SU-DHL-6 (cell line): Measurements from ENCODE around the gene ESYT2.

ENCODE experiments used
- H2AFZ ChIP-seq: fragments of 200-600 bp; sonication (generic); 2 replicates; pipeline ENCODE4 v1.6.1; 2014; ENCODE audit warnings: low read depth, mild to moderate bottlenecking, moderate library complexity, mixed read lengths, antibody characterized with exemption, low read length; ENCODE audit not compliant: severe bottlenecking
- H3F3A ChIP-seq: fragments of 200-600 bp; shearing (Covaris generic); 2 replicates; pipeline ENCODE4 v1.6.0; 2016; ENCODE audit warnings: antibody characterized with exemption, mild to moderate bottlenecking; ENCODE audit not compliant: insufficient read depth
- H3K27ac ChIP-seq: fragments of 200-600 bp; sonication (generic); 2 replicates; pipeline ENCODE4 v1.5.1; 2016; ENCODE audit warnings: low read depth, mild to moderate bottlenecking, low read length, moderate library complexity, mixed read lengths
- H3K27me3 ChIP-seq: fragments of 200-600 bp; sonication (generic), shearing (Covaris generic); 2 replicates; pipeline ENCODE4 v1.6.0; 2014; ENCODE audit warnings: mild to moderate bottlenecking, low read length
- H3K36me3 ChIP-seq: fragments of 200-600 bp; sonication (generic); 2 replicates; pipeline ENCODE4 v1.6.1; 2014; ENCODE audit warnings: mild to moderate bottlenecking, low read length, mixed read lengths
- H3K4me2 ChIP-seq: fragments of 300-600, 200-600 bp; shearing (Covaris generic), sonication (generic); 2 replicates; pipeline ENCODE4 v1.6.0; 2014; ENCODE audit warnings: low read length, low read depth, mild to moderate bottlenecking; ENCODE audit not compliant: poor library complexity, severe bottlenecking
- H3K4me3 ChIP-seq: fragments of 200-600 bp; sonication (generic); 2 replicates; pipeline ENCODE4 v1.5.1; 2014; ENCODE audit warnings: antibody characterized with exemption, low read length, mild to moderate bottlenecking, mixed read lengths; ENCODE audit not compliant: insufficient read depth, poor library complexity, severe bottlenecking
- H3K79me2 ChIP-seq: fragments of 200-600 bp; sonication (generic); 2 replicates; pipeline ENCODE4 v1.6.1; 2014; ENCODE audit warnings: mild to moderate bottlenecking, low read length, moderate library complexity; ENCODE audit not compliant: insufficient read depth
- H3K9ac ChIP-seq: fragments of 200-600 bp; sonication (generic); 2 replicates; pipeline ENCODE4 v1.7.0; 2014; ENCODE audit warnings: mild to moderate bottlenecking, low read length
- H3K9me2 ChIP-seq: fragments of 200-600 bp; sonication (generic); replicated peaks from 2 replicates; pipeline ENCODE4 v1.6.1; 2014; ENCODE audit warnings: low read length; ENCODE audit not compliant: insufficient read depth
- H3K9me3 ChIP-seq: fragments of 200-600 bp; sonication (generic); 2 replicates; pipeline ENCODE4 v1.6.1; 2014; ENCODE audit warnings: low read length, mixed read lengths; ENCODE audit not compliant: insufficient read depth
- H4K20me1 ChIP-seq: fragments of 200-600 bp; sonication (generic); 2 replicates; pipeline ENCODE4 v1.6.1; 2014; ENCODE audit warnings: low read depth, mild to moderate bottlenecking, antibody characterized with exemption, low read length, moderate library complexity, mixed read lengths
- CTCF ChIP-seq: fragments of 200-600 bp; sonication (generic); IDR thresholded peaks from one replicate; pipeline ENCODE4 v1.5.1; 2017; ENCODE audit warnings: antibody characterized with exemption, mild to moderate bottlenecking, low read length, moderate library complexity; ENCODE audit not compliant: insufficient read depth, poor library complexity, severe bottlenecking
- EZH2phosphoT487 ChIP-seq: fragments of 200-600 bp; sonication (generic), shearing (Covaris generic); conservative IDR thresholded peaks from 2 replicates; pipeline ENCODE4 v1.6.1; 2018; ENCODE audit warnings: mild to moderate bottlenecking, antibody characterized with exemption, low read length, moderate library complexity, mixed read lengths

ESYT2 gene

DNA sequence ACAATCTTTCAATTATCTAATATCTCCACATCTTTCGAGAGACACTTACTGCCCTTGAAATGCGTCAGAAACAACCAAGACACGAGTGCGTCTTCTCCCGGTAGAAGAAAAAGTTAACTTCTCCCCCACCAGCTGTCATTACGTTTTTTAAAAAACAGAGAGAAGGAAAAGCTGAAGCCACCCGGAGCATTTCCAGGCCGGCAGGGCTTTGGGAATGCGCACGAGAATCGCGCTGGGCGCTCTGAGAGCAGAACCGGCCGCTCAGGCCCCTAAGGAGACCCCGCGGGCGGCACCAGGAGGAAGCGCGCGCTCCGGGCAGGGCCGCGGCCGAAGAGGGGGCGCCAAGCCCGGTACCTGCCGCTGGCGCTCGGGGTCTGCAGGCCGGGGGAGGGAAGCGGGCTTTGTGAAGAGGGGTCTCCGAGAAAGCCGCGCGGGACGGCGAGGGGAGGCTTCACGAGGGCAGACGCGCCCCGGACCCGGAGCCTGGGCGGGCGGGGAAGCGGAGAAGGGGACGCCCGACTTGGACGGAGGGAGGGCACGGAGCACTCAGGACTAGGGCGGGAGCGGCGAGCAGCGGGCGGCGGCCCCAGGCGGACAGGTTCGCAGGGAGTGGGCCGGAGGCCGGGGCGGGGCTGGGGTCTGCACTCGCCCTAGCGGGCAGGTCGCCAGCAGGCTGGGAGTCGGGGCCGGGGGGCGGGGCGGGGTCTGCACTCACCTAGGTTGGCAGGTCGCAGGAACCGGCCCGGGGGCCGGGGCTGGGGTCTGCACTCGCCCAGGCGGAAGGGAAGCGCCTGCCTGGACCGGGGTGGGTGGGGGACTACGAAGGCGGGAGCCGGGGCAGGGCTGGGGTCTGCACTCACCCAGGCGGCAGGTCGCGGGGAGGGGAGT lies 932 bp downstream of the ESYT2 start:
- H3K4me2 ChIP-seq, result peak overlapping the region; percentile 74
- H2AFZ ChIP-seq, result peak overlapping the region; percentile 62
- TF ChIP-seq EZH2phosphoT487, result no peak
- no peak for TF ChIP-seq CTCF

DNA sequence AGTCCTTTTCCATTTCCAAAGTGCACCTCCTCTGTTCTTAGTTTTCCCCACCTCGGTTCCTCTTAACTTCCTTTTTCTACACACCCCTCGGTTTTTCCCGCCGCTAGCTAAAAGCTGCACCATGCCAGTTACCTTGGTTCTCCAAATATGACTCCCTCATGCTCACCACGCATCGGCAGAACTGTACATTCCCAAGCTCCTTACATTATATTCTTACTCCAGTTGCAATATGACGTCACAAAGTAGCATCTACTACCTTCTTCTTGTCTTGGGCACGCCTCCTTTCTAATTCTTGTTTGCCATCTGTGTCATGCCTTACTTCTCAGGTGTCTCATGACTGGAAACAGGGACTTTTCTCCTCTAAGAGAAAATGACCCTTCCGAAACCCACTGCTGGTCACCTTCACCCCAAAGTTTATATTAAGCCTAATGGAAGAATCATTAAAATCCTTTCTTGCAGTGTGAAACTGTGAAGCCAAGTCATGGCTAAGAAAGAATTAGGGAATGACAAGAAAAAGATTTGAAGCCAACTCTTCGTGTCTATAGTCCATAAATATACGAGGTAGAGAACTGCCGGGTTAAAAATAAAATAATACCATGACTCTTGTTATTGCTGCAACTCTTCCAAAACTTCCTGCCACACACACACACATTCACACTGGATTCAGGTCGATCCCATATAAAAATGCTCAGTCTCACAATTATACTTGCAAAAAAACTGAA lies 1.7 kb downstream of the ESYT2 start:
- Histone ChIP-seq H3K4me2 (peak overlapping the region; percentile 74), H4K20me1 (peaks cover 7% of the 10 kb centered on the region; the same call in 1 of the 2 replicates), H3K9me2 (no peaks in the 10 kb centered on the region), H3F3A (no peaks in the 10 kb centered on the region; the same call in 1 of the 2 replicates), H3K27me3 (no peaks in the 10 kb centered on the region), H3K9me3 (no peaks in the 10 kb centered on the region), H3K9ac (peak overlapping the region; percentile 87), H3K36me3 (no peaks in the 10 kb centered on the region), H3K79me2 (peaks cover 23% of the 10 kb centered on the region), H3K27ac (no peak overlapping the region), H3K4me3 (peak overlapping the region; percentile 78), H2AFZ (peak overlapping the region; percentile 62)
- TF ChIP-seq EZH2phosphoT487 (no peak), CTCF (no peak)

More for the DNA sequence above, 932 bp downstream of the ESYT2 start:
- peaks cover 7% of the 10 kb centered on the region; the same call in 1 of the 2 replicates for H4K20me1 ChIP-seq
- peak overlapping the region; percentile 78 for H3K4me3 ChIP-seq
- no peaks in the 10 kb centered on the region for H3K9me2 ChIP-seq
- no peaks in the 10 kb centered on the region for H3K36me3 ChIP-seq
- peak overlapping the region; percentile 67 for H3K27ac ChIP-seq
- H3F3A ChIP-seq, result no peaks in the 10 kb centered on the region; the same call in 1 of the 2 replicates
- no peaks in the 10 kb centered on the region for H3K9me3 ChIP-seq
- H3K27me3 ChIP-seq, result no peaks in the 10 kb centered on the region
- H3K79me2 ChIP-seq, result peaks cover 23% of the 10 kb centered on the region
- peak overlapping the region; percentile 87 for H3K9ac ChIP-seq

DNA sequence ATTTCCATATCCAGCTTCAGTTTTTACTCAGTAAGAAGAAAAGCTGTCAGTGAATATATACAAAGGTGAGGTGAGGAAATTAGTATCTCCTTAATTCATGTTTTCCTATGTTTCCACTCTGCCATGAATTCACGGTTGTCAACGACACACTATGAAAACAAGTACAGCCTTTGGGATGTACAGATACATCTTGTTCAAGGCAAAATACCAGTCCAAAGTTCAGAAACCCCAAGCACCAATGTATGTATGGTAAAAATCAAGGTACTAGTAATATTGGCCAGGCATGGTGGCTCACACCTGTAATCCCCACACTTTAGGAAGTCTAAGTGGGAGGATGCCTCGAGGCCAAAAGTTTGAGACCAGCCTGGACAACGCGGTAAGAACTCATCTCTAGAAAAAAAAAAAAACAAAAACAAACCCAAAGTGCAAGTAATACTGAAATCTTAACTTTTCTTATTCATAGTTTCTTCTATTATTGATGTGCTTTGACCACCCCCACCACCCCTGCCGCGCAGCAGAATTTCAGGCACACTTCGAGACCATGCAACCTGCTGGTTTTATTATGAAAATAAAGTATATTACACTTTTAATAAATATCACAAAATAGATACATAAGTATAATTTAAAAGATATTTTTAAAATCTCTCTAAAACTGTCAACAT lies 3.5 kb downstream of the ESYT2 start:
- Histone ChIP-seq H3K36me3 (no peaks in the 10 kb centered on the region), H3K79me2 (peaks cover 40% of the 10 kb centered on the region), H2AFZ (no peak overlapping the region), H3K9ac (no peak overlapping the region), H3K9me3 (no peaks in the 10 kb centered on the region), H3K9me2 (no peaks in the 10 kb centered on the region), H3F3A (no peaks in the 10 kb centered on the region; the same call in 1 of the 2 replicates), H3K4me3 (no peak overlapping the region), H4K20me1 (peaks cover 7% of the 10 kb centered on the region; the same call in 1 of the 2 replicates), H3K27me3 (no peaks in the 10 kb centered on the region), H3K4me2 (no peak overlapping the region), H3K27ac (no peak overlapping the region)
- TF ChIP-seq CTCF (no peak), EZH2phosphoT487 (no peak)
